Right renal cortex interstitium (tissue), 3 donors: ENCODE results near the gene WDR81. TPM values are rescaled to one million over a fixed set of nuclear protein-coding genes. Genes with fewer than 3 reads are reported as not detected.
"Not testable (repeated sequence)": the region's sequence is repeated elsewhere in the genome, so short reads cannot be mapped to it uniquely, and the experiment has no call there.

ENCODE experiments used
- DNase-seq, 3 donors: peaks; one replicate each; pipeline ENCODE4 v3.0.0-alpha.2; 2013; ENCODE audit warnings: low read depth in 3 of 3, low spot score in 2 of 3
- polyA plus RNA-seq, 3 donors: library from polyadenylated mRNA; unstranded; fragments of 120-200 nt; gene quantifications; one replicate each; pipeline ENCODE4 v1.2.1, GENCODE V29; 2013; ENCODE audit not compliant: insufficient read length in 3 of 3

WDR81 gene
- 10 to 100 TPM; 10.8 to 15.5 (median 12.1) TPM for polyA plus RNA-seq

GRCh38 chr17:1724351-1724868 is at the start of gene WDR81:
Gene WDR81 (plus strand): TSS chr17:1724704. CDS start chr17:1724960, 256 bp downstream.
- DNase-seq: peak in 1 of 3 donors; percentile 62

GRCh38 chr17:1676401-1676800 is 48.1 kb upstream of the WDR81 start:
- no peak for DNase-seq

GRCh38 chr17:1683459-1683858 is 41.0 kb upstream of the WDR81 start:
- DNase-seq: no peak

GRCh38 chr17:1684378-1685189 is 39.9 kb upstream of the WDR81 start, which contains the start of gene PRPF8:
Gene PRPF8 (minus strand): TSS chr17:1684867. CDS start chr17:1684571, 296 bp downstream.
- peak; percentile 94 to 98 (median 95) for DNase-seq

GRCh38 chr17:1686086-1686485 is 38.4 kb upstream of the WDR81 start:
- no peak for DNase-seq

GRCh38 chr17:1688405-1688804 is 36.1 kb upstream of the WDR81 start:
- DNase-seq: not testable (repeated sequence)

GRCh38 chr17:1690544-1691221 is 33.8 kb upstream of the WDR81 start:
- no peak for DNase-seq

- no peak for DNase-seq
Observed at GRCh38 chr17:1693339-1693738, 31.2 kb upstream of the WDR81 start.

- no peak for DNase-seq
Observed at GRCh38 chr17:1695365-1695764, 29.1 kb upstream of the WDR81 start.

GRCh38 chr17:1697681-1698080 is 26.8 kb upstream of the WDR81 start:
- DNase-seq: no peak

- not testable (repeated sequence) for DNase-seq
Observed at GRCh38 chr17:1699891-1700290, 24.6 kb upstream of the WDR81 start.

- DNase-seq: no peak
Observed at GRCh38 chr17:1703063-1703462, 21.4 kb upstream of the WDR81 start.

- DNase-seq: no peak
Observed at GRCh38 chr17:1705004-1705403, 19.5 kb upstream of the WDR81 start.

- no peak for DNase-seq
Observed at GRCh38 chr17:1707107-1707506, 17.4 kb upstream of the WDR81 start.

GRCh38 chr17:1708791-1709346 is 15.6 kb upstream of the WDR81 start:
- not testable (repeated sequence) for DNase-seq

- DNase-seq: no peak
Observed at GRCh38 chr17:1709403-1709951, 15.0 kb upstream of the WDR81 start.

GRCh38 chr17:1709971-1710806 is 14.3 kb upstream of the WDR81 start, which contains the start of gene TLCD2:
Gene TLCD2 (minus strand): TSS chr17:1710377. CDS start chr17:1710242, 135 bp downstream.
- no peak for DNase-seq

- no peak for DNase-seq
Observed at GRCh38 chr17:1710807-1711553, 13.5 kb upstream of the WDR81 start.

GRCh38 chr17:1711804-1712203 is 12.7 kb upstream of the WDR81 start:
- DNase-seq: no peak
